Stimulated activated CD4-positive, alpha-beta T cell treated with anti-CD3 and anti-CD28 coated beads, Interleukin-4, amount 100 ng/mL, for 48 hours (primary cell): ENCODE results near the gene SIRT2.
"Not testable (repeated sequence)": the region's sequence is repeated elsewhere in the genome, so short reads cannot be mapped to it uniquely, and the experiment has no call there.

ENCODE experiments used
- DNase-seq, 2 donors: peaks; one replicate each; pipeline ENCODE4 v3.0.0-alpha.2; 2020; ENCODE audit warnings: low read depth in 2 of 2

The SIRT2 gene

DNA sequence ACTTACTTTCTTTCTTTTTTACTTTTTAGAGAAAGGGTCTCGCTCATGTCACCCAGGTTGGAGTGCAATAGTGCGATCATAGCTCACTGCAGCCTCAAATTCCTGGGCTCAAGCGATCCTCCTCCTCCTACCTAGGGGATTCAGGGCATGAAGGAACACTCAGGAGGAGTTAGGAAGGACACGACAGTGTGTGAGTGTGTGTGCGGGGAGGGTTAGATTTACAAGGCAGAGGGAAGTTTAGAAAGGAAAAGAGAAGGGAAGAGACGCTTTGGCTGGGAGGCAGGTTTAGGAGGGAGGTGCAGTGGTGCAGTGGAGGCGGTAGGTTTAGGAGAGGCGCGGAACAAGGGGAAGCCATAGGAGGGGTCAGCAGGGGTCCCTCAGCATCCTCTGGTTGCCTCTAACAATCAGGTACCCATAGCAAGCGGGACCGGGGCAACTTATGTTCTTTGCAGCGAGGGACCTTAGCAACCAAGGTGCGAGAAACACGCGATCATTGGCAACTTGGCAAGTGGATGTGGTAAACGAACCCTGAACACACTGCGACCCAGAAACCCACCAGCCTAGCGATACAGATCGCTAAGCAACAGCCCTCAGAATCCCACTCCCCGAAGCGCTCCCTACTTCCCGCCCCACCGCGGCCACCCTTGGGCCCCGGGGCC lies 501 bp downstream of the SIRT2 start:
- no peak for DNase-seq

DNA sequence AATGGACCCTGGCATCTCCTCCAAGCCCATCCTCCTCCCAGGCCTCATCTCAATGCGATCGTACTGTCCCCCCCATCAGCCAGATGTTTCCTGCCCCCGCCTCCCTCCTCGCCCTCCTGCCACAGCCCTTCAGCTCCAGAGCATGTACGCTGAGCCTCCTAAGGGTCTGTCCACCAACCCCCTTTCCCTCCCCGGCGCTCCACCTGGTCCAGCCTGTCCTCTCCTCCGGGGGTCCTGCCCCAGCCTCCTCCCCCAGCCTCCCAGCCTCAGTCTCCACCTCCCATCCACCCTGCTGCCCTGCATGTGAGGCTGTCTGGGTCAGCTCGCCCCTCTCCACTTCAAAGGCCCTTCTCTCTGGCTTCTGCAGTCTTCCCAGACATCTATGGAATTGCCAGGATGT lies 4.5 kb downstream of the SIRT2 start:
- DNase-seq, result no peak

DNA sequence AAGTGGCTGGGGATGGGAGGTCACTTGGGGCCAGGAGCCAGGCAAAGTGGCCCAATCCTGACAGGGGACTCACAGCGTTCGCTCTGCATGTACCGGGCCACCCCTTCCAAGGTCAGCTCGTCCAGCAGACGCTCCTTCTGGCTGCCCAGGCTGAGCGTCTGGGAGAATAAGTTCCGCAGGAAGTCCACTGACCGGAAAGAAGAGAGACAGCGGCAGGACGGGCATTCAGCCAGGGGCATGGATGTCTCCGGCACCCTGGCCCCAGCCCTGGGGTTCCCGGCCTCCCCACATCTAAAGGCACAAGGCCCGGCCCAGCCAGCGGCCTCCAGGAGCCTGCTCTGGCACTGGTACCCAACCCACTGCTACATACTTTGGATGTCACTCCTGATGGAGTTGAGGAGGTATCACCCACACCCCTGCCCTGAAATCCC lies 6.1 kb downstream of the SIRT2 start:
- DNase-seq, result no peak

DNA sequence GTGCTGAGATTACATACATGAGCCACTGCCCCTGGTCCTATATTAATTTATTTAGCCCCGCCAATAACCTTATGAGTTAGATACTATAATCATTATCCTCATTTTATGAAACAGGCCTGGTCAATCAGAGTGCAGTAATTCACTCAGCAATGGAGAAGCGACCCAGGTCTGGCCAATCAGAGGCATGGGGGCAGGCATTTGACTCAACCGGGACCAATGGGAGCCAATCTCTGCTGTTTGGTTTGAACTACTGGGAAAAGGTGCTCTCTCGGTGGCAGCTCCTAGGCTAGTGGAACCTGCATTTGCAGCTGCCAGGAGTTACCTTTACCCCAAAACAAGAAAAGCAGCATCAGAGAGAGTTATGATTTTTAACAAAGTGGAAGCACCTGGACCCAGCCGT lies 6.6 kb downstream of the SIRT2 start:
- DNase-seq, result no peak

DNA sequence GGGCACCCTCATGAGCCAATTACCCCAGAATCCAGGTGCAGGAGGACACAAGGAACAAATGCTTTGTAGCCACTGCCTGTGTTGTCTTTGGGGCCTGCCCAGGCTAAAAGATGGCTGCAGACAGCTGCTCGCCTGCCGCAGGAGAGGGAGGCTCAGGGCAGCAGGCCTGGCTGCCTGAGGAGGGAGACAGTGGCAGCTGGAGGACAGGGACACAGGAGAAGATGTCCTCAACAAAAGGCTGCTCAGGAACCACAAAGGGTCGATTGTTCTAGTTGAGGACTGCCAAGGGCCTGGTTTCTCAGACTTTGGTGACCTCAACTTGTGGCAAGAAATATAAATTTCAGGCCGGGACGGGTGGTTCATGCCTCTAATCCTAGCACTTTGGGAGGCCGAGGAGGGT lies 7.6 kb downstream of the SIRT2 start:
- DNase-seq, result no peak

DNA sequence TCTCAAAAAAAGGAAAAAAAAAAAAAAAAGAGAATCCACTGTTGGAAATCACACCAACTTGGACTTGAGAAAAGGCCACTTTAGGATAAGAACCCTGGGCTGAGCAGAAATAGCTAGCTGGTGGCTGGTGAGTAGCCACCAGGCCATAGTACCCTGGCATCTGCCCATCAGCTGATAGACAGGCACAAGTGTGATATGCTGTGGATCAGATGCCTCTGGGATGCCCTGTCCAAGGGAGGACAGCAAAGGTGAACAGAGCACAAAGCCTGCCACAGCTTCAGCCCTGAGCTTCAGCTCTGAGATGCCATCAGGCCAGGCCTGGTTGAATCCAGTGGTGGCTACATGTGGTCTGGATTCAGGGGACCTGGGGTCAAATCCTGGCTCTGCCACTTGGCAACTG lies 8.7 kb downstream of the SIRT2 start:
- no peak for DNase-seq

DNA sequence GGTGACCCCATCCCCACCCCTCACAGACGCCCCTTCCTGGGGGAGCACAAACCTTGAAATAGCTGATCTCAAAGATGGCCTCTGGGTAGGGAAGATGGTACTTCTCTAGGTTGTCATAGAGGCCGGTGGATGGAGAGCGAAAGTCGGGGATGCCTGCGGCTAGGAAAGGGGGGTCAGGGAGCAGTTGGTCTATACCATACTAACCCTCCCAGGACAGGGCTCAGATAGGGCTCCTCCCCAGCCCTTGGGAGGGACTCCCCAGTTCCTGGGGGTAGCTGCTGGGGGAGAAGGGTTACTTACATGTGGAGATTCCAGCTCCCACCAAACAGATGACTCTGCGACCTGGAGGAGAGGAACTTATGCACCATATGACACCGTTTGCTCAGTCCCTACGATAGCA lies 9.6 kb downstream of the SIRT2 start:
- no peak for DNase-seq

DNA sequence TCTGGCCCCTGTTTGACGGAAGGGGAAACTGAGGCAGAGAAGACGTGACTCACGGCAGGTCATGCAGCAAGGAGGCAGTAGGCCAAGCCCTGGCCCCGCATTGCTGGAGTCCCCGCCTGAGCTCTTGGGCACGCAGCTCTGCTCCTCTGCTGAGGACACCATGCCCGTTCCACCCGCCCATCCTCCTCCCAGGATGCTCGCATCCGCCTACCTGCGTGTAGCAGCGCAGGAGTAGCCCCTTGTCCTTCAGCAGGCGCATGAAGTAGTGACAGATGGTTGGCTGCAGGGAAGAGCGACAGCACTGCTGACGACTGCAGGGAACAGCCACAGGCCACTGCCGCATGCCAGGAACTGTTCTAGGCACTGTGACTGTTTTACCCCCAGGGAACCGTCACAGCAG lies 10.5 kb downstream of the SIRT2 start:
- no peak for DNase-seq

DNA sequence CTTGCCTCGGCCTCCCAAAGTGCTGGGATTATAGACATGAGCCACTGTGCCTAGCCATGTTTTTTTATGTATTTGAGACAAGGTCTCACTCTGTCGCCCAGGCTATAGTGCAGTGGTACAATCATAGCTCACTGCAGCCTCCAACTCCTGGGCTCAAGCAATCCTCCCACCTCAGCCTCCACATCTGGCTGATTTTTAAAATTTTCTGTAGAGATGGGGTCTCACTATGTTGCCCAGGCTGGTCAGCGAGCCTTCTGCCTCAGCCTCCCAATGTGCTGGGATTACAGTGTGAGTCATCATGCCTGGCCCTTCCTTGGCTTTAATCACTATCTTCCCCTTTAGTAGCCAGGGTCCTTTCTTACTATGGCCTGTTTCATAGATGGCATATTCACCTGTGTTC lies 14.7 kb downstream of the SIRT2 start:
- DNase-seq, result not testable (repeated sequence)

DNA sequence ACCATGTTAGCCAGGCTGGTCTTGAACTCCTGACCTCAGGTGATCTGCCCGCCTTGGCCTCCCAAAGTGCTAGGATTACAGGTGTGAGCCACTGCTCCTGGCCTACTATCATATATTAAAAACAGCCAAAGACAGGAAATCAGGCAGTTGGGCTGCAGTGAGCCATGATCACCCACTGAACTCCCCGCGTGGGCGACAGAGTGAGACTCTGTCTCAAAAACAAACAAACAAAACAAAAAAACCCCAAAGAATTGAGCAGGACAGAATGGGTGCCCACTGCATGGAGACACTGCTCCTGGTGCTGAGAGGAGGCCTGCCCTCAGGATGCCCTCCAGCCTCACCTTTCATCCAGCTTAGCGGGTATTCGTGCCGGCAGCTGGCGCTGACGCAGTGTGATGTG lies 16.1 kb downstream of the SIRT2 start:
- no peak for DNase-seq

DNA sequence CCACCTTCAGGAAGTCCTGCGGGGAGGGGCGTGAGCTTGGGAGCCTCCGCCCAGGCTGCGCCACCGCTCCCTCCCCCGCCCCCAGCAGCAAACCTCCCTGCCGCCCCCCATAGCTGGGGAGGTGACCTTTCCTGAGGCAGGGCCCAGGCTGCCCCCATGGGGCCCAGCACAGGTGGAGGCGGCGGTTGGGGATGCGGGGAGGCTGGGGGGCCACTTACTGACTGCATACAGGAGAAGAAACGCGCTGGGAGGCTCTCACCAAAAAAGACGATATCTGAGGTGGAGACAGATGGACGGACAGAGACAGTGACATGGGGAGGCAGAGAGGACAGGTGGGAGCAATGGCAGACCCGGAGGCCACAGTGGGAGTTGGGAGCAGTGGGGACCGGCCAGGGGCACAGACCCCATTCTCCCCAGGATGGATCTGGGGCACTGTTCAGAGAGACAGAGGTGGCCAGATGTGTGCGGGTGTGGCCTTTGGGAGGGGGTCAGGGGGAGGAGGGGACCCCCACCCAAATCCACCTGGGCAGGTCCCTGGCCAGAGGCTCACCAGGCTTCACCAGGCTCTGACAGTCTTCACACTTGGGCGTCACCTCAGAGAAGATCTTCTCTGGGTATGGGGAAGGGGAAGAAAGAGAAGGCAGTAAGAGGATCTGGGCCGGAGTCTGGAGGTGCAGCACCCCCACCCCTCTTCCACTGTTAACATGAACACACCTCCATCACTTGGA lies 18.4 kb downstream of the SIRT2 start:
- no peak for DNase-seq

DNA sequence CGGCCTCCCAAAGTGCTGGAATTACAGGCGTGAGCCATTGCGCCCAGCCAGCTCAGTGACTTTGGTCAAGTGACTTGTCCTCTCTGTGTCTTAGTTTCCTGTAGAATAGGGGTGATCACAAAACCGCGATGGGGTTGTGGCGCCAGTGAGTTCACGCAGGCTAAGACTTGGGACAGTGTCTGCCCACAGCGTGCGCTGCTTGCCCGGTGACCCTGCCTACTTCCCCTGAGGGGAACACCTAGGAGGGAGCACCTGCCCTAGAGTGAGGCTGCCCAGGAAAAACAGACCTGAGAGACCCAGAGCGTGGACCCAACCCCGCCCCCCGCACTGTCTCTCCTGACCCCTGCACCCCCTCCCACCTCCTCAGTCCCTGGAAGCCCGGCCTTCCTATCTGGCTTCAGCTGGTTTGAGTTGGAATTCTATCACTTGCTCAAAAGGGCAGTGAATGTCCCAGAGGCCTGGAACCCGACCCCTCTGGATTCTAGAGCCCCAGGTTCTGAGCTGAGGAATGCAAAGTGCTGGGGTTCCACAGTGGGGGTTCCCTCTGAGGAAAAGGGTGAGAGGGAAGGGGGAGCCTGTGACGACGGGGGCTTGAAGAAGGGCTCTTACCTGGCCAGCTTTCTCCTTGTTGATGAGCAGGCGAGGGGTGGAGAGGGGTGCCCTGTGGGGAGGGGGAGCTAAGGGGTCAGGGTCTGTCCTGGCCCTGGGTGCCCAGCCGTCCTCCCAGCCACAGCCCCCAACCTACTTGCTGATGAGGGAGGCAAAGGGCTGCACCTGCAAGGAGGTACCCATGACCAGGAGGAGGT lies 19.1 kb downstream of the SIRT2 start:
- no peak for DNase-seq

DNA sequence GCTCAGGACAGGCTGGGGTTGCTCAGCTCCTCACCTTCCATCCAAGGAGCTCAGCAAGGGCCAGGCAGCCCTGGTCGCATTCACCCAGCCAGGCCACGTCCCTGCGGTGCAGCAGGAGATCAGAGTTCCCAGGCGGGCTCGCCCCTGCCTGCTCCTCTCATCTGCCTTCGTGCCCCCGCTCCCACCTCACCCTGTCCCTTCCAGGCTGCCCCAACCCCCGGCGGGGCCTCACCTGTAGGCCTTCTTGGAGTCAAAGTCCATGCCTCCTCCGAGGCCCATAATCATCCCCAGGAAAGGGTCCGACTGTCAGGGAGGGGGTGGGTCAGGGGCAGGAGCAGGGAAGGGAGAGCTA lies 20.0 kb downstream of the SIRT2 start:
- DNase-seq, result no peak

DNA sequence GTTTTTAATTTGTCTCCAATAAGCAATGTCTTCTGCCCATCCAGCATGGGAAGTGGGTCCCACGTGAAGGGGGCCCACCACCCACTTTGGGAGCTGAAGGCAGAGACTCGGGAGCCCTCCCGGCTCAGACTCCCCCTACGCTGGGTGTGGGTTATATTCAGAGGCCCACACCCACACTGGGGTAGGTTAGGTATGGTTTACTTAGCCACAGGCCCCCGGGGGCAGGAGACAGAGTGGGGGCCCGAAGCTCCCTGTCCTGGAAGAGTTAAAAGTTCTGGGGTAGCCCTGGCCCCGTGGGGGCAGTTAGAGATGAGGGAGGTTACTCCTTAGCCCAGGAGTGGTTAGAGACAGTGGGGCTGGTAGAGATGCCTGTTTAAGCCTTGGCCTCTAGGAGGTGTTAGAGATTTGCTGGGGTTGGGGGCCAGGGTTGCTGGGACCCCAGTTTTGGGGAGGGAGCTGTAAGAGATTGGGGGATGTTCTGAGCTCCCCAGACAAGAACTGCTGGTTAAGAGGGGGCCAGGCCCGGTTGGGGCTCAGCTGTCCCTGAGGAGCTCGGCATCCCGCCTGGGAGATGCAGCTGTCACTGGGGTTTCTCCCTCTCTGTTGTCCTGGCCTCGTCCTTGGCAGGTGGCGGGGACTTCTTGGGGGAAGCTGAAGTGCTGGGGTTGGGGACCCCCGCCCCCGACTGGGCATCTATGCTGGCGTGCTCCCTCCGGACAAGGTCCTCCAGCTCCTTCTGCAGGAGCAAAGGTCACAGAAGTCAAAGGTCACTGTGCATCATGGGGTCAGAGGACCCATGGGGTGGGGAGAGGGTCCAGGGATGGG lies 20.6 kb downstream of the SIRT2 start:
- no peak for DNase-seq

DNA sequence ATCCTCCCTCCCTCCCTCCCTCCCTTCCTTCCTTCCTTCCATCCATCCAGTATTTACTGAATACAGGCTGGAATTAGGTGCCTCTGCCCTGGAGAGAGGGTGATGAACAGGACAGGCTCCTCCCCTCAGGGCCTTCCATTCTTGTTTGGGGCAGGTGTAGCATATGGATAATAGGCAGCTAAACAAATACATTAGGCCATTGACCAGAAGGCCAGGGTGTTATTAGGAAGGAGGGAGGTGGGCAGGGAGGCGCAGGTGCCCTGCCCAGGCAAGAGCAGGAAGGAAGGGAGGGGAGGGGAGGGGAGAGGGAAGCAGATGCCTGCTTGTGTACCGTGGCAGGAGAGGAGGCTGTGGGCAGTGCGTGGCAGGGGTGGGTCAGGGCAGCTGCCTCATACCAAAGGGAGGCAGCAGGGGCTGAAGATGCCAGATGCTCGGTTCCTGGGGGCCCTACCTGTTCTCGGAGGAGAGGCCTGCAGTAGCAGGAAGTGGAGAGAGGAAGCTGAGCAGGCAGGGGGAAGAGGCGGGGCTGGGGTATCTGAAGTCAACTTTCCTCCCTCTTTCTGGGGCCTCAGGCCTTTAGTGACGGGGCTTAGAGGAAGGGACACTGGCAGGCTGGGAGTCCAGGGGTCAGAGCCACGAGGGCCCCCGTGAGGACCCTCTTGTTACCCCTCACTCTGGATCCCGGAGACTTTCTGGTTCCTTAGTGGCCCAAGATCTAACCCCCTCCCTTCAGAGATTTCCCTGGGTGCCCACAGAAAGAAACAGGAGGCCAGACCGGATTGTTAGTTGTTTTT lies 21.4 kb downstream of the SIRT2 start, which contains the start of gene RINL:
Gene RINL, minus strand, starts transcription at position 495 of the 794 bp plus-strand sequence. CDS start 1,533 bp downstream, outside the sequence.
- DNase-seq, result peak; percentile 44 to 67

DNA sequence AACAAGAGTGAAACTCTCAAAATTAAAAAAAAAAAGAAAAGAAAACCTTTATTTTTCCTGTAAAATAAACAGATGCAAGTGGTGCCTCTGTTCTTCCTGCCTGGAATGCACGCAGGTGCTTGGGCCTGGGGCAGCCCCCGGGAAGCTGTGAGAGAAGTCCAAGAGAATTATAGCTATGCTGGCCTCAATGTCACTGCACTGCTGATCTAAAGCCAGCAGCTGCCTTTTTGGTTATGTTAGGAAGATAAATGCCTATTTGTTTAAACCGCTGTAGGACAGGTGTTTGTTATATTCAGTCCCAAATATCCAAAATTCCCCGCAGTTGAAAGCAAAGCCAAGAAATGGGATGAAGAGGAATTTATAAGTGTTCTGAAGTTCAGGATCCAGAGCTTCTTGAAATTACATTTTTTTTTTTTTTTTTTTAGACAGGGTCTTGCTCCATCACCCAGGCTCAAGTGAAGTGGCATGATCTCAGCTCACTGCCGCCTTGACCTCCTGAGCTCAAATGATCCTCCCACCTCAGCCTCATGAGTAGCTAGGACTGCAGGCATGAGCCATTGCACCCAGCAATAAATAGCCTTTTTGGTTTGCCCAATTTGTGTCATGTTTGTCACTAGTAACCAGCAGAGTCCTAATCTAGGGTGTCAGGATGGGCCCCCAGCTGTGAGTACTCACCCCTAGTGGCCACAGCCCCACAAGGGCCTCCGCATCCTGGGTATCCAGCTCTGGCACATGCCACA lies 23.6 kb downstream of the SIRT2 start:
- DNase-seq, result no peak

DNA sequence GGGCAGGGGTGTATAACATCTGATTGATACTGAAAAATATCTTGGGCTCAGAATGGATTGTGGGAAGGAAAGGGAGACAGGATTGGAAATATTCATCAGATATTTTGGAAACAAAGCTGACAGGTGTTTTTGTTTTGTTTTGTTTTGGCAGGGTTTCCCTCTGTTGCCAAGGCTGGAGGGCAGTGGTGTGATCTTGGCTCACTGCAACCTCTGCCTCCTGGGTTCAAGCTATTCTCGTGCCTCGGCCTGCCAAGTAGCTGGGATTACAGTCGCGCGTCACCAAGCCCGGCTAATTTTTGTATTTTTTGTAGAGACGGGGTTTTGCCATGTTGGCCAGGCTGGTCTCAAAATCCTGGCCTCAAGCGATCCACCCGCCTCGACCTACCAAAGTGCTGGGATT lies 26.0 kb downstream of the SIRT2 start:
- DNase-seq, result not testable (repeated sequence)

DNA sequence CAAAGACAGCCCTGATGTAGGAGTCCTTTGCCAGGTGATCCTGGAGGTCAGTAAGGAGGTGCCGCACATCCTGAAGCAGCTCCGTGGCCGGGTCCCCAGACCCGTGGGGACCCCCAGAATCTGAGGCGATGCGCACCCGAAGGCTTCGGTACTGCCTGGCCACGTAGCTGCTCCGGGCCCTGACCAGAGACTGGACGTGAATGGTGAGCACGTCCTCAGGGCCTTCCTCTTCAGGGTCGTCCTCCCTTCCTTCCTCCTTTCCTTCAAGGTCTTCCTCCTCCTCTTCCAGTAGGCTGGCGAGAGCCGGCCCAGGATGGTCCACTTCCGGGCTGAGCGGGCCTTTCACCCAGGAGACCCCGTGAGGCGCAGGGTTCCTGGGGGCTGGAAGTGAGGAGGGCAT lies 28.8 kb downstream of the SIRT2 start:
- DNase-seq, result no peak

DNA sequence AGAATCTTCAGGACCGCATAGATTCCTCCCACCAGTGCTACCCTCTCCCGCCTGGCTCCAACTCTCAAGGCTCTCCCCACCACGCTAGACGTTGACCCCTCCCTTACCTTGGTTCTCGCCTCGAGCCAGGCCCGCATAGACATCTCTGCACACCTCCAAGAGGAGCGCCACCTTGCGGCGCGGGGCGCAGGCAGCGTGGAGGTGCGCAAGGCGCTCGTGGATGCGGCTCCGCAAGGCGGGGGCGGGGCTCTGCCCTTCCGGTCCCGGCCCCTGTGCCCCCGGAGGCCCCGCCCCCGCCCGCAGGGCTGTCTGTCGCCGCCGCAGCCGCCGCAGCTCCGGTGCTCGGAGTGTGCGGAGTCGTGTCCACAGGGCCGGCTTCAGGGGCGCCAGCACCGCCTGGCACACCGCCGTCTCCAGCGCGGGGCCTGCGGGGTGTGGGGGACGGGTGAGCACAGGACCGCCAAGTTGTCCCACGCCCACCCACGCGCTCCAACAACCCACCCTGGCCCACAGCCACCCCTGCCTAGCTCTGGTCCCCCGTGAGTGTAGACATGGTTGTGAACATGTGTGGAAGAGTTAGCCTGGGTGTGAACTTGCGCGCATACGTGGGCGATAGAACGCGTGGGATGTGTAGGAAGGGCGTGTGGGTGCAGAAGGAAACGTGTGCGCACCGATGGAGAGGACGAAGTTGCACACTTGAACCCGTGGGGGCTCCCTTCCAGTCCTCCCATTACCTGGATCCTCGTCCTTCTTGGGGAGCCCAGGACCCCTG lies 29.4 kb downstream of the SIRT2 start:
- peak; percentile 88 to 93 for DNase-seq
